Measurements from ENCODE around the gene SLC35B2.

The SLC35B2 gene

GRCh38 chr6:44251576-44252524 is 5.5 kb downstream of the SLC35B2 start:
- DNase-seq = no peak

- DNase-seq = no peak
Measured at GRCh38 chr6:44250718-44251123, 6.6 kb downstream of the SLC35B2 start.

- DNase-seq = no peak
Measured at GRCh38 chr6:44250067-44250717, 7.1 kb downstream of the SLC35B2 start.

- no peak for DNase-seq
Measured at GRCh38 chr6:44249082-44249748, 8.1 kb downstream of the SLC35B2 start.

- DNase-seq = no peak
Measured at GRCh38 chr6:44248579-44248978, 8.7 kb downstream of the SLC35B2 start.

- no peak for DNase-seq
Measured at GRCh38 chr6:44247338-44248302, 9.7 kb downstream of the SLC35B2 start.

GRCh38 chr6:44246663-44247337 is 10.5 kb downstream of the SLC35B2 start, which contains the start of gene HSP90AB1:
HSP90AB1 (plus strand) TSS chr6:44247101; CDS start chr6:44248630, 1,529 bp downstream.
- peak; percentile 87 for DNase-seq

- no peak for DNase-seq
Measured at GRCh38 chr6:44245912-44246662, 11.2 kb downstream of the SLC35B2 start.

GRCh38 chr6:44245391-44245911 is 11.9 kb downstream of the SLC35B2 start:
- no peak for DNase-seq

- no peak for DNase-seq
Measured at GRCh38 chr6:44243345-44243744, 14.0 kb downstream of the SLC35B2 start.

DNA sequence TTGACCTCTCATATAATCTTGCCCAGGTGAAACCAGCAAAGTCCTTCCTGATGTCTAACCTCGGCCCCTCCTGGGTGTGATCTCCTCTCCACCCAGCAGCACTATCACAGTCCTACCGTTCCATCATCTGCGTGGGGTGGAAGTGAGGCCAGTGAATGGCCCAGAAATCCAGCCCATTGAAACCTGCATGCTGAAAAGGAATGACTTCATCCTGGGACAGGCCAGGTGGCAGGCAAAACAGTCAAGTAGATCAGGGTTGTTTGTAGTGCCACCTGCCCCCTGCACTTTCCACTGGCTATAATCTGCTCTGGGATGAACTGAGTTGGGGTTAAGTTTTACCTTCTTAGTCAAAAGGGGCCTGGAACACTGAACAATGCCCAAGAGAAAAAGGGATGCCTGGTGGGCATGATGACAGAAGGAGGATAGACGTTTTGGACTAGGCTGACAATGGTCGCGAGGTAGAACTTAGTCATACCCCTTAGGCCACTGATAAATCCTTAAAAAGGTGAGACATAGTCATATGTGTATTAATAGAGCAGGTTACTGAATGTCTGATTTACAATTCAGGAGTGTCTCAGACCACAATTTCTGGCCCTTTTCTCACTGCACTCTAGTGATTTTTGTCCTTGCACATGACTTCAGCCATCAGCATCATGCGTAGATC is 18.5 kb downstream of the SLC35B2 start:
- no peak for DNase-seq

DNA sequence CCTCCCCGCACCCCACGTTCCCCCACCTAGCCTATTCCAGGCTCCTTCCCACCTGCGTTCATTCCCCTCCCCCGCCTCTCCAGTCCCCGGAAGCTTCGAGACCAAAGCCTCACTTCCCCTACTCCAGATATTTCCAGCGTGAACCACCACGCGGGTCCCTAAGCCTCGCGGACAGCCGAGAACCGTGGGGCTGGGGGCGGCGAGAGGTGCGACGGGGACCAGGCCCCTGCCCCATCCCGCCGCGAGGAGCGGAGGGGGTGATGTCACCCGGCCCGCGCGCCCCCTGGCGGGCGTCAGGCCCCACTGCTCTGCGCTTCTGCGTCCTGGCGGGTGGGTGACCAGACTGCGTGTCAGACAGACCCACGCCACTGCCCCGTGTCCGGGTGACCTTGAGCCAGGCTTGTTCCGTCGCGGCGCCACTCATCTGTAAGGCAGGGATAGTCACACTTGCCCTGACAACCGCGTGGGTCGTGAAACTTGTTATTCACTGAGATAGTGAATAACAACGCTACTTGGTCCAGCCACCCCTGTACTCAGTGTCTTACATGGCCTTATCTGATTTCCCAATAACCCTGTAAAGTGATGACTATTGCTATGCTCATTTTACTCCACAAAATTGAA is 19.4 kb downstream of the SLC35B2 start:
- no peak for DNase-seq

DNA sequence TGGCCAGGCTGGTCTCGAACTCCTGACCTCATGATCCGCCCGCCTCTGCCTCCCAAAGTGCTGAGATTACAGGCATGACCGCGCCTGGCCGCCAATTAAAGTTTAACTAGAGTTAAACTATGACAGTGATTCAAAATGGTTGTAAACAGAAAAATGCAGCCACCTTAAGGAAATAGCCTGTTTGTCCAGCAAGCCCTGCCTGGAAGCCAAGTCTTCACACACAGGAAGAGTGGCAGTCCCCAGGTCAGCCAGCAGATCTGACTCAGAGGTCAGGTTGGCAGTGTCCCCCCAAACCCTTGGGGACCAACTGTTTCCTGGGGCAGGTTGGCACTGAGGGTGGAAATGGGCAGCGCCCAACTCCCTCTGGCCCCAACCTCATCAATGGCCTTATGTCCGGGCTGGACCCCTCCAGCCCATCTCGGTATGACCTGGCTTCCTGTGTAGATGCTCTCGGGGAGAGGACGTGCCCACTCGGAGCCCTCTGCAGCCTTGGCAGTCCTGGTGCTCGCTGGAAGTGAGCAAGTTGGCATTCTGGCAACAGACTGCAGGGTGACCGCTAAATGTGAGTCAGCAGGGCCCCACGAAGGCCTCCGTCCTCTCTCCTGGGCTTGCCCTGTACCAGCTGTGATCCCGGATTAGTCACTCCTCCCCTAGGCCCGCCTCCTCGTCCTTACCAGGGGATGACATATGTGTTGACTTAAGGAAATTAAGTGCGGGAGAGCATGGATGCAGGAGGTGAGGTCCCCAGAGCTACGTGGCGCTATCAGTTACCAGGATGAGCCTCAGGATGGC is 20.1 kb downstream of the SLC35B2 start:
- peak; percentile 88 for DNase-seq

DNA sequence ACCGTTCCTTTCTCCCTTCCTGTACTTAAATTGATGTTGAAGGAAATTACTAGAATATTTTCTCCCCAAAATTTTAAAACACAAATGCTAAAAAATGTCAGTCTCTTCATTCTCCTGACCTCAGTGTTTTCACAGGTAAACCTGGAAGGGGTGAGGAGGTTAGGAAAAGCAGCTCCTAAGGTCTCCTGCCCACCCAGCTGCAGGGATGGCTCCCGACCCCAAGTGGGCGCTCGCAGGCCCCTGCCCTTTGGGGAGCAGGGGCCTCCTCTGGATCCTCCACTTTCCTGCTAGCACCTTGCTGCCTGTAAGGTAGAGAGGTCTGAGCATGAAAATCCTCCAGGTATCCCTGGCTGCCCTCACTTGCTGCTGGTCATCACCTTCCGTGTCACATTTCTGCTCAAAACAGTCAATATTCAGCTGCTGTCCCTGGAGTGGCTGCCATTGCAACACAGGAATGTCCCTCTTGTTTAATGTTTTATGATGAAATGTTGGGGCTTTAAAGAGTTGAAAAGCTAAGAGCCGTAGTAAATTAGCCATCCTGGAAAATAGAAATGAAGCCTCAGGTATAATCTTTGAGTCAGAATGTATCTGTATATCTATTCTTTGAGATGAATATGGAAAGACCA is 21.3 kb downstream of the SLC35B2 start:
- no peak for DNase-seq

GRCh38 chr6:44235269-44235668 is 22.1 kb downstream of the SLC35B2 start:
- no peak for DNase-seq

GRCh38 chr6:44234101-44235025 is 23.0 kb downstream of the SLC35B2 start:
- DNase-seq = no peak

- no peak for DNase-seq
Measured at GRCh38 chr6:44233567-44234100, 23.7 kb downstream of the SLC35B2 start.

Data from NCI-H524 treated with DMSO at 0.1 percent for 48 hours (cell line).